Measurements from ENCODE around the gene ZNF205. TPM values are rescaled to one million over a fixed set of nuclear protein-coding genes. Genes with fewer than 3 reads are reported as not detected.

ZNF205 gene
- total and polyA plus RNA-seq, 2 of the 13 experiments (the other 11 are each of a cell fraction or from before 2014, with no cell fraction given), result 5.8 to 10.2 TPM

GRCh38 chr16:3112058-3112880 is at the start of gene ZNF205 (continued):
- TF ChIP-seq ZNF281 (CRISPR knock-in tag; IDR thresholded peaks at IDR 0.05; ENCODE audit: borderline replicate concordance) (peak; percentile 38; the same call in 1 of the 2 replicates), NCOA2 (CRISPR knock-in tag; IDR thresholded peaks at IDR 0.05) (peak; percentile 34; the same call in 1 of the 2 replicates), TSC22D2 (CRISPR knock-in tag; IDR thresholded peaks at IDR 0.05; ENCODE audit: borderline replicate concordance) (no peak), ZSCAN22 (CRISPR knock-in tag; IDR thresholded peaks at IDR 0.05) (no peak), ZNF362 (CRISPR knock-in tag; IDR thresholded peaks at IDR 0.05; ENCODE audit: borderline replicate concordance) (peak; percentile 56; the same call in 1 of the 2 replicates), U2AF1 (optimal IDR thresholded peaks at IDR 0.05; ENCODE audit: low read depth, low read length) (no peak), FOXK2 (IDR thresholded peaks at IDR 0.05) (no peak), ZNF607 (CRISPR knock-in tag; IDR thresholded peaks at IDR 0.05; ENCODE audit: borderline replicate concordance) (0 out of 2 replicates have a peak, but pooled peaks have one; percentile 28), IRF2 (CRISPR knock-in tag; IDR thresholded peaks at IDR 0.05) (peak; percentile 94), MXD1 (CRISPR knock-in tag; IDR thresholded peaks at IDR 0.05) (0 out of 2 replicates have a peak, but pooled peaks have one; percentile 52), KAT8 (CRISPR knock-in tag; IDR thresholded peaks at IDR 0.05) (peak; percentile 98), ELF1 (CRISPR knock-in tag; IDR thresholded peaks at IDR 0.05) (peak; percentile 76), HMGA1 (CRISPR knock-in tag; conservative IDR thresholded peaks at IDR 0.05) (no peak), ZNF562 (CRISPR knock-in tag; IDR thresholded peaks at IDR 0.05; ENCODE audit: borderline replicate concordance) (no peak), ELK4 (CRISPR knock-in tag; IDR thresholded peaks at IDR 0.05; ENCODE audit: borderline replicate concordance) (no peak), MED1 (CRISPR knock-in tag; IDR thresholded peaks at IDR 0.05) (peak; percentile 71), ZNF614 (CRISPR knock-in tag; IDR thresholded peaks at IDR 0.05; ENCODE audit: borderline replicate concordance) (no peak), ATF7 (IDR thresholded peaks at IDR 0.05) (no peak), ATF7 (CRISPR knock-in tag; IDR thresholded peaks at IDR 0.05) (peak; percentile 35; the same call in 1 of the 2 replicates), ZNF724P (CRISPR knock-in tag; IDR thresholded peaks at IDR 0.05; ENCODE audit: borderline replicate concordance) (peak; percentile 71; the same call in 1 of the 2 replicates), TEAD3 (CRISPR knock-in tag; optimal IDR thresholded peaks at IDR 0.05; ENCODE audit: borderline replicate concordance) (peak; percentile 62), GLI4 (CRISPR knock-in tag; IDR thresholded peaks at IDR 0.05; ENCODE audit: borderline replicate concordance) (no peak)

All from HepG2 (cell line).